Lung microvascular endothelial cell (primary cell): ENCODE results near the gene IL31. TPM values are rescaled to one million over a fixed set of nuclear protein-coding genes. Genes with fewer than 3 reads are reported as not detected.

Experiments
- DNase-seq, 2 donors: peaks; one replicate each; pipeline versions ENCODE4 v3.0.0 to v3.0.0-alpha.2; 2010; ENCODE audit warnings: low read depth in 2 of 2
- total RNA-seq: library from RNA; depleted of rRNA; stranded (reverse); fragments of >200 nt; gene quantifications from 2 replicates; pipeline ENCODE4 v1.2.1, GENCODE V29; 2014

IL31 gene
- total RNA-seq, 1 donor from 2014 or later, result not detected

DNA sequence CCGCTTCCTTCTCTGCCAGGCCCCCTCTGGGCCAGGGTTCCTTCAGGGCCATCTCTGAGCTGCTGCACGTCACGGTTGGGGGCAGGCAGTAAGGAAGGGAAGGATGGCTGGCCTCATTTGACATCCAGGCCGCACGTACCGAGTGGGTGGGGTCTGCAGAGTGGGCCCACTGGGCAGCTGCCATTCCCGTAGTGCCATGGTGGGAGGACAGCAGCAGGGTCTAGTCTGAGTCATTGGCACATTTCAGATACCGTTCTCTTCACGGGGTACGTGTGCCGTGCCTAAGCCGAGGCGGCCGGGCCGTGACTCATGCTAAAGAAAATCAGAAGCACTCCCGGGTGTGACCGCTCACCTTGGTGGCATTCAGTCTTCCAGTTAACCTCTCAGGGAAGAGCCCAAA is 43.9 kb downstream of the IL31 start:
- DNase-seq, result peak in 1 of 2 donors; percentile 33

DNA sequence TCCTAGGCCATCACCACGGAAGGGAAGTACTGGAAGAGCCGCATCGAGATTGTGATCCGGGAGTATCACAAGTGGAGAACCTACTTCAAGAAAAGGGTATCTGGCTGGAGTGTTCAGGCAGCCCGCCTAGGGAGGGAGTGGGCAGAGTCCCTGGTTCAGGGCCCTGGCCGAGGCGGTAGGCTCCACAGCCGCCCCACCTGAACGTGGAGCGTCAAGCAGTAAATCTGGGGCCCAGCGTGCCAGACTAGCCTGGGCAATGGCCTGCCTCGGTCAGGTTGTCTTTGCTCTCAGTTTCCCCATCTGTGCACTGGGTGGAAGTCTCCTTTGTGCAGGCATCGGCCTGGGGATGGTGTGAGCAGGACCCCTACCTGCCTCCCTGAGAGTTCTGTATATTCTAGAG is 44.9 kb downstream of the IL31 start:
- no peak for DNase-seq

DNA sequence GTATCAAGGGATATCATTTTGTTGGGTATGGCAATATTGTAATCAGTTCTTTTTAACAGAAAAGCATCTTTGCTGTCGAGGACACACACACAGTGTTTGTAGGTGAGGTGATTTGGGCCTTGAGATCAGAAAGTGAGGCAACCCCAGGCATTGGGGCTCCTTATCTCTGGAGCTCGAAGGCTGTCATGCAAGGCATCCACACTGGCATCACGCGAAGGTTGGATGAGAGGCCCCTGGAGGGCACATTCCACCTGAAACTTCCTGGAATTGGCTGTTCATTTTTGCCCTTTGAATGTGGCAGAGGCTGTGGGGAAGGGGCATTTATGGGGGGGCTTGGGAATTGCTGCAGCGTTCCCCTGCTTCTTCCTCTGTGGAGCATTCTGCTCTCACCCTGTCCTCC is 45.5 kb downstream of the IL31 start:
- no peak for DNase-seq

DNA sequence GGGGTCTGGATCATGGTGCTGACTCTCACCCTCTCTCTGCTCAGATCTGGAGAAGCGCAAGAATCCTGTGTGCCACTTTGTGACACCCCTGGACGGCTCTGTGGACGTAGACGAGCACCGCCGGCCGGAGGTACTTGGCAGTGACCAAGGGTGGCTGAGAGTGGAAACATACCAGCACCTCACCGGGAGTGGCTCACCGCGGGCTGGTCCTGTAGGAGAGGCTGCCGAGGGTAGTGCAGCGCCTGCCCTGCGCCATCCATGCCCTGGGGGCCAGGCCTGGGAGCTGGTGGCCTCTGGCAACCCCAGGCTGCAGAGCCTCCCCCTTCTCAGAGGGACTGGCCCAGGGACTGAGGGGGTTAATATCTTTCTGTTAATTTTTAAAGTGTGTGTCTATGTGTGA is 46.2 kb downstream of the IL31 start:
- no peak for DNase-seq

DNA sequence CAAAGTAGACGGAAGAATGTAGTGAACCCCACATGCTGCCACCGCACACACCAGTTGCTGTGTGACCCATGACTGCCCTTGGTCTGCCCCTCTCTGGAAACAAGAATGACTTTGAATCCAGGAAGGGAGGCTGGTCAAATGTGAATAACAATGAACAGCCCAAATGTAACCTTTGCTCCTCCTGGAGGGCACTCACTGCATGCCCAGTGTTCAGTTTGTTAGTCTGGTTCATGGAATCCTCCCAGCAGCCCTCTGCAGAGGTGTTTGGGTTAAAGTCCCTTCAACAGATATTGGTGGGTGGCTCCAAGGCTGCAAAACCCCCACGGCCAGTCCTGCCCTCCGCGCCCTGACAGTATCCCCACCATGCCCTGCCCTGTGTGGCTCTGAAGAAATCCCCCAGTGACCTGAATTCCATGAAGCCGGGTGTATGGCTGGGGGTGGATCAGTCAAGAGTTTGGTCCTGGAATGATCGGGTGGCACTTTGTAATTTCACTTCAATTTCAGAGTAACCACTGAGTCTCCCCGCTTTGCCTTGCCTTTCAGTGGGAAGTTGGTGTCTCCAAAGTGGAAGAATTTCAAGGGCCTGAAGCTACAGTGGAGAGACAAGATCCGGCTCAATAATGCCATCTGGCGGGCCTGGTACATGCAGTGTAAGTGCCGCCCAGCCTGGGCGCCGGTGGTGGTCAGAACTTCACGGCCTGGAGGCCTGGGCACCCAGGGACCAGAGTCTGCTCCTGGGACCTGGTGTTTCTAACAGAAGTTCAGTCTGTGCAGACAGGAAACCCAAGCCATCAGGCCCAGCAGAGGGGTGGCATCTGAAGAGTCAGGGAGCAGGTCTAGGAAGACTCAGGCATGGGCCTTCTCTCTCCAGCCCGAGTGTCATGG is 47.1 kb downstream of the IL31 start:
- DNase-seq, result peak in 1 of 2 donors; percentile 44

DNA sequence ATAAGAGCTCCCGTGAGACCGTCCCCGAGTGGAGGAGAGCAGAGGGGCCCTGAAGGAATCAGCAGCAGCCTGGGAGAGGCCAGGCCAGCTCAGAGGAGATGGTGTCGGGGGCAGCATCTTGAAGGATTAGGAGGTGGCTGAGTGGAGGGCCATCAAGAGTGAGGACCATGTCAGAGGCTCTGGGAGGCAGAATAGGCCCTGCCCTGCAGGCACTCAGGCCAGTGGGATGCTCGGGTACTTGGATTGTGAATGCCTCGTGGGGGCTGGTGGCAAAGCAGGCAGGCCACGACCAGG is 47.7 kb downstream of the IL31 start:
- DNase-seq, result no peak

DNA sequence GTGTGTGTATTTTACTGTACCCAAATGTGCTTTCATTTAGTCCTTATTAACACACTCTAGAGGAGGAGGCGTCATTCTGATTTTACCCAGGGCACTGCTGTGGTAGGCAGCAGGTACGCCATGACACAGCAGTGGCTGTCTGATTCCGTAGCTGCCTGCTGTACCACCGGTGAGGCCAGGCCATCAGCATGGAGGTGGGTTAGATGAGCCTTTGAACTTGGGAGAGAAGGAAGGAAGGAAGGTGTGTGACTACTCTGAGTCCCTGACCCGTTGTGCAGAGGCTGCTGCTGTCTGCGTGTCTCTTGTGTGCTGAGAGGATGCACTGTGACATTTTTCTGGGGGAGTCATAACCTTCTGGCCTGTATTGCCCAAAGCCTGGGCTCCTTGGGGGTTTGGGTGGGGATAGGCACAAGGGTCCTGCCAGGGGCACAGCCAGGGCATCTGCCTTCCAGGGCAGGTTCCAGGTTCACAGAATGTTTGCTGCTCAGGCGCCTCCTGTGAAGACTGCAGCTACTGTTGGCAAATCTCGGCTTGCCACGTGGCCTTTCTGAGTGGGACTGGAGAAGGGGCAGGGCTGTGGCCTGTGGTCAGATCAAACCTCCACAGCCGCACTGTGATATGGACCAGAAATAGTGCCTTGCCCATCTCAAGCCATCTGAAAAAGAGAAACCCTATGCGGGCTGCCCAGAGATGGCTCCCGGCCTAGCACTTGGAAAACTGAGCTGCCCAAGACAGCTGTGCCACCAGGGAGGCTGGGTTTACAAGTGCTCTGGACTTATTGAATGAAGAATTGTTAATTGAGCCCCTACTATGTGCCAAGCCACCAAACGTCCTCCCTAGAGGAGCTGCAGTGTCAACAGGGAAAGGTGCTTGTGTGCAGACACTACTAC is 48.3 kb downstream of the IL31 start:
- DNase-seq, result no peak

DNA sequence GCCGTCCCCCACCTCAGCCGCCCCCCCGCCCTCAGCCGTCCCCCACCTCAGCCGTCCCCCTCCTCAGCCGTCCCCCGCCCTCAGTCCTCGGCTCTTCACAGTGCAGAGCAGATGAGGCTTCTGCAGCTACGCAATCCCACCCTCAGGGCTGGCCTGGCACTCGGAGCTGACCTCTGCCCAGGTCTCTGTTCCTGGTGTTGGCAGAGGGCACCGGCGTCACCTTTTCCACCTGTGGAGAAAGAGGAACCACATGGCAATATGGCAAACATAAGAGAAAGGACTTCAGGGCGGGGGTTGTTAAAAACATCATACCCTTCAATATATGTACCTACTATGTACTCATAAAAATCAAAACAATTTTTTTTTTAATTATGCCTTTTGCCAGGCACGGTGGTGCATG is 49.7 kb downstream of the IL31 start:
- no peak for DNase-seq

DNA sequence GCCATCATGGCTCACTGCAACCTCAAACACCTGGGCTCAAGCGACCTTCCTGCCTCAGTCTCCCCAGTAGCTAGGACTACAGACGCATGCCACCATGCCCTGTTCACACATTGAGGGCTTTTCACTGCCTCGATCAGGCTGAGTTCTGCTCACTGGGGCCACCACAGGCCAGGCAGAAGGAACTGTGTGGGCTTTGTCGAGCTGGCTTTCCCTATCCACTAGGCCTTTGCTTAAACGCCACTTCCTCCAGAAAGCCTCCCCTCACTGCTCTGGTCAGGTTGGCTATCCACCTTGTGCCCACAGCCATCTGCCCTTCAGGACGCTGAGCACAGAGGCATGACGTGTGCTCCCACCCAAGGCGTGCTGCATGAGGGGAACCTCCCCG is 50.3 kb downstream of the IL31 start:
- DNase-seq, result no peak

DNA sequence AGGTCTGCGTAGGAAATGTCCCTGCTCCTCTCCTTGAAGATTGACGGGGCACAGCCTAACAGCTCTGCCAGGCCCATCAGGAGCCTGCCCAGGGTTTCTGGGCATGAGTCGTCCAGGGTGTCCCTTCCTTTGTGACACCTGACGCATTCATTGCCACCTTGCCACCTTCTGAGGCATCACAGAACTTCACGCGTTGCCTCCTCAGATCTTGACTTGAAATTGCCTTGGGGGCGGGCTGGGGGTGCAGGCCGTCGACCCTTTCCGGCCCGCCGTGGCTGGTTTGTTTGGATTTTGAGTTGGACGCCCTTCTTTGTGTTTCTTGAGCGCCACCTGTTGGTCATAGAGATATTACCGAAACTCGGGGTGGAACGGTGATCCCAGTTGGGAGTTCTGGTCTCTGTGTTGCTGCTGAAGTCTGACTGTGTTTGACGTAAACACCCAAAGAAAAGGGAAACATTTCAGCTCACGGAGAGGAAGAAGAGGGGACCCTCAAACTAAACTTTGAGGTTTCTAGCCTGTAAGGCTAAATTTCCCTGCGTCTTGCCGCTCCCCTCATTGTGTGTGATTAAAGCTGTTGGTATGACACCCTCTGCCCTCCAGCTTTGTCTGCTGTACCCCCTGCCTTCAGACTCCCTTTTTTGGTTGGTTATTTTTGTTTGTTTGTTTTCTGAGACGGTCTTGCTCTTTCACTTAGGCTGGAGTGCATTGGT is 50.8 kb downstream of the IL31 start:
- peak; percentile 70 to 72 for DNase-seq

Other genes starting within 250 kb of the IL31 start
- 5.4 and 6.3 TPM in 2 replicates for gene BCL7A, start 152.3 kb downstream of the IL31 start, total RNA-seq
- 15.7 and 20.0 TPM in 2 replicates for gene MLXIP, start 95.5 kb downstream of the IL31 start, total RNA-seq
- gene LRRC43, start 8.9 kb upstream of the IL31 start, total RNA-seq, result 0.44 and 0.99 TPM in 2 replicates
- under 0.01 and 0.20 TPM in 2 replicates for gene B3GNT4, start 29.5 kb upstream of the IL31 start, total RNA-seq
- gene DIABLO, start 51.8 kb upstream of the IL31 start, total RNA-seq, result 53.6 and 55.4 TPM in 2 replicates
- 13.3 and 14.1 TPM in 2 replicates for gene VPS33A, start 92.3 kb upstream of the IL31 start, total RNA-seq
- gene CLIP1, start 248.4 kb upstream of the IL31 start, total RNA-seq, result 20.7 and 29.2 TPM in 2 replicates